ENCODE measurements around the gene THBS3.
"Not testable (repeated sequence)": the region's sequence is repeated elsewhere in the genome, so short reads cannot be mapped to it uniquely, and the experiment has no call there.

Gene THBS3

DNA sequence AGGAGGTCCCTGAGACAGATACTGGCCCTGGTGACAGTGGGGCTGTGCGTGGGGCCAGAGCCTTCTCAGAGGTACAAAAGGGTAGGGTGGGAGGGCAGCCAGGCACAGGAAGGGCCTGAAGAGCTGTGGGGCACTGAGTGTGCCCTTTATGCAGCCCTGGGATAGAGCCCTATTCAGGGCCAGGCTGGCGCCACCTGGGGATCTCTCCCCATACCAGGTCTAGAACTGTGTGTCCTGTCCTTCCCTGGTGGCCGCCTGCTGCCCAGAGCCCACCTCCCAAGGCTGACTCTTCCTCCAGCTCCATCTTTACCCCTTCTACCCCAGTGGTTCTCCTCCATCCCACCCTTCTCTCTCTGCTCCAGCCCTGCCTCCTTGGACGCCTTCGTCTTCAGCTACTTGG, 25.8 kb upstream of the THBS3 start:
- DNase-seq = not testable (repeated sequence)

GRCh38 chr1:155232001-155232978, 24.6 kb upstream of the THBS3 start:
- DNase-seq = not testable (repeated sequence)

DNA sequence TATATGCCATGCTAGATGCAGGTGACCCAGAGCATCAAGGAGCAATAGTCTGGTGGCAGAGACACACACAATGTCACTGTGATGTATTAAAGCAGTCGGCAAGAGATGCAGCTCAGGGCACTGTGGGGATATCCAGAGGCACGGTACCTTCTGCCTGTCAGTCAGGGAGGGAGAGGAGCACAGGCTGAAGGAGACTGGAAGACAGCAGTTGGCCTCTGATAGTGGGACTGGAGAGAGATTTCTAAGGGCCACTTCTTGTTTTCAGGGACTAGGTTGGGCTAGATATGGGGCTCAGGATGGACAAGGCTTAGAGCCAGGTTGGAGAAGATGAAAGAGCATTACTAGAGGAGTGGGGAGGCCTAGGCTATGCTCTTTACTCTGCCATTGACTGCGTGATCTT, 23.6 kb upstream of the THBS3 start:
- DNase-seq = not testable (repeated sequence)

GRCh38 chr1:155228096-155228427, 20.4 kb upstream of the THBS3 start:
- no peak for DNase-seq

- DNase-seq = peak; percentile 100
Measured at GRCh38 chr1:155227261-155228095, 19.8 kb upstream of the THBS3 start.

DNA sequence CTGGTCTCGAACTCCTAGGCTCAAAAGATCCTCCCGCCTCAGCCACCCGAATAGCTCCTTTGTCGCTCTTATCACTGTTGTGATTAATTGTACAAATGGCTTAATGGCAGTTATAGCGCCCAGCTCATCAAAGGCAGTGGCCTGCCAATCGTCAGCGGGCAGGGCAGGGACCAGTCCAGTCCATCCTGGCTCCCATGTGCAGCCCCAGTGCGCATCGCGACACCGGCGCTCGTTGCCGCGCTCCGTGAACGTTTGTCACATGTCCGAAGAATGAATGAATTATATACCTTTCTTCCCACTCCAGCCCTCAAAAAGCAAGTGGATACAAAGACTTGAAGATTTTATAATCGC, 19.2 kb upstream of the THBS3 start:
- DNase-seq = peak; percentile 60

DNA sequence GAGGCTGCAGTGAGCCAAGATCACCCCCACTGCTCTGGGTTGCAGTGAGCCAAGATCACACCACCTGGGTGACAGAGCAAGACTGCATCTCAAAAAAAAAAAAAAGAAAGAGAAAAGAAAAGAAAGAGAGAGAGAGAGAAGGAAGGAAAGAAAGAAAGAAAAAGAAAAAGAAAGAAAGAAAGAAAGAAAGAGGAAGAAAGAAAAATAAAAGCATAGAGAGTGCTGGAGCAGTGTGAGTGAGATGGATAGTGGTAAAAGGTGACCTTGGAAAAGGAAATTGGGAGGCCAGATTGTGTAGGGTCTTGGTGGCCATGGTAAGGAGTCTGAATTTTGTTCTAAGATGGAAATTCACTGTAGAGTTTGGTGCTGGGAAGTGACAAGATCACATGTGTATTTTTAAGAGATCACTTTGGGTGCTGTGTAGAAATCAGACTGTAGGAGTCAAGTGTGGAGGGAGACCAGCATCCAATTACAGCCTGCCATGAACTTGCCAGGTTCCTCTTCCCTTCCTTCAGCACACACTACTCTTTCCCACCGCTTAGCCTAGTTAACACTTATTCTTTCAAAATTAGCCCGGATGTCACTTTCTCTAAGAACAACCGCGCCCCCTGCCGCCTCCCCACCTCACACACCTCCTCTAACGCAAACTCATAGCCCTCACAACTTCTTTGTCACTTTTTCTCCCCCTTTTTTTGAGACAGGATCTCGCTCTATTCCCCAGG, 18.7 kb upstream of the THBS3 start:
- peak; percentile 84 for DNase-seq

DNA sequence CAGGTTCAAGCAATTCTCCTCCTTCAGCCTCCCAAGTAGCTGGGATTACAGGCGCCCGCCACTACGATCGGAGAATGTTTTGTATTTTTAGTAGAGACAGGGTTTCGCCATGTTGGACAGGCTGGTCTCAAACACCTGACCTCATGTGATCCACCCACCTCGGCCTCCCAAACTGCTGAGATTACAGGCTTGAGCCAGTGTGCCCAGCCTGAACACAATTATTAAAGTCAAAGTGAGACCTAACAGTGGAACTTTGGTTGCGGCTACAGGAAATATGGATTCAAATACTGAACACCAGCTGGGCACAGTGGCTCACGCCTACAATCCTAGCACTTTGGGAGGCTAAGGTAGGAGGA, 17.7 kb upstream of the THBS3 start:
- DNase-seq = not testable (repeated sequence)

DNA sequence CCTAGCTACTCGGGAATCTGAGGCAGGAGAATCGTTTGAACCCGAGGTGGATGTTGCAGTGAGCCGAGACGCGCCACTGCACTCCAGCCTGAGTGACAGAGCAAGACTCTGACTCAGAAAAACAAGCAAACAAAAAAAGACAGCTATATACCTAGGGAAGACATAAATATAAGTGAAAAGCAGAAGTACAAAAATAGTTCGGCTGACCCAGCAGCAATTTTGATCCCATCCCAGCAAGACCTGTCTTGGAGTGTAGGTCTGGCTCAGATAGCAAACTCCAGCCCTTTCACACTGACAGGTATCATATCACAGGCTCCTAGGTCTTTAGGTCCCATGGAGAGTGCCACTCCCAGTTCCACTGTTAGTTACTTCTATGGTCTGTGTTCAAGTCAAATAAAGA, 15.3 kb upstream of the THBS3 start:
- DNase-seq = no peak

GRCh38 chr1:155220211-155220965, 12.7 kb upstream of the THBS3 start:
- not testable (repeated sequence) for DNase-seq

DNA sequence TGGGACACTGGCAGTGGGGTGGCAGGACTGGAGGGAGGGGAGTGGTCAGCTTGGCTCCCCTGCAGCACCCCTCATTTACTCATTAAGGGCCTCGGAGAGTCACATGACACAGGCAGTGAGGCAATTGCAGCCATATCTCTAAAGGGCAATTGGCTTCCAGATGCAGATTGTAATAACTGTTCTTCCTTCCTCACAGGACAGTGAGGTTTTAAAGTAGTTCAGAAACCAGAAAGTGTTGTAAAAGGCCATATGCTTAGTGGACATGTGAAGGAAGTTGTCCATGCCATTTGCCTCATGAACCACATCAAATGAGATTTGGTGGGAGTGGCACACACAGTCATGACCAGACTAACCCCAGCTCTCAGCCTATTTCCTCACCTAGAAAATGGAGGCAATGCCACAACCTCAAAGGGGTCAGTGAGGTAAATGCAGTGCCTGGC, 11.9 kb upstream of the THBS3 start:
- no peak for DNase-seq

DNA sequence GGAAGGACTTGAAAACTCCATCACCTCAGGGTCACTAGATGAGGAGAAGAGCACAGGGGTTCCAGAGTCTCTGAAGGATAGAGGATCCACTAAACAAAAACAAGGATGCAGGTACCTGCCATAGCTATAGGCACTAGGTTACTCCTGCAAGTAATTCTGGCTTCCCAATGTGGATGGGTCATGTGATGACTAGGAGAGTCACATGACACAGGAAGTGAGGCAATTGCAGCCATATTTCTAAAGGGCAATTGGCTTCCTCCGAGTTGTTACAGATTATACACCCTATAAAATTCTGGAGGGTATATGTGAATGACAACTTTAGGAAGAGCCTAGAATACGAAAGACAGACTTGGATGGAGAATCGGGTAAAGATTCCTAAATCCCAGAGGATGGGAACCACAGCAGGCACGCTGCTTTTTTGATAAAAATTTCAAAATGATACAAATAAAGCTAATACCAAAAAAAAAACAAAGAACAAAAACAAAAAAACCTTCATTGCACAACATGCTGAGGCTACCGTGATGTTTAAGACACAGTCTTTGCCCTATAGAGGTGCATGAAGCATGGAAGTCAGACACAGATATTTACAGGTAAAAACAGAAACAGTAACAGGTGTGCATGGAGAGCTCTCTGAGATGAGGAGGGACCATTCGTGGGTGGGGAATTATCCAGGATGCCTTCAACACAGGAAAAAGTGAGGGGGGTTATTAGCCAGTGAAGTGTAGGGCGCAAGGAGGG, 11.3 kb upstream of the THBS3 start:
- DNase-seq = peak; percentile 60

DNA sequence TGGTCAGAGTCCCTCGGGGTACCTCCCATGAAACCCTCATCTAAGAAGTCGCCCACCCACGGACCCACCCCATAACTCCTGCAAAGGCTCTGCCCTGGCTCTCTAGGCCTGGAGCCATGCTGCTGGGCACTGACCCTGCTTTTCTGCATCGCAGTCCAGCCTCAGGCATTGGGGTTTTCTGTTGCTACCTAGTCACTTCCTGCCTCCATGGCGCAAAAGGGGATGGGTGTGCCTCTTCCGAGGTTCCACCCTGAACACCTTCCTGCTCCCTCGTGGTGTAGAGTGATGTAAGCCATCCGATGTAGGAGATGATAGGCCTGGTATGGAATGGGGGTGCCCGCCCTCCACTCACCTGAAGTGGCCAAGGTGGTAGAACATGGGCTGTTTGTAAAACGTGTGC, 7.0 kb upstream of the THBS3 start:
- not testable (repeated sequence) for DNase-seq

DNA sequence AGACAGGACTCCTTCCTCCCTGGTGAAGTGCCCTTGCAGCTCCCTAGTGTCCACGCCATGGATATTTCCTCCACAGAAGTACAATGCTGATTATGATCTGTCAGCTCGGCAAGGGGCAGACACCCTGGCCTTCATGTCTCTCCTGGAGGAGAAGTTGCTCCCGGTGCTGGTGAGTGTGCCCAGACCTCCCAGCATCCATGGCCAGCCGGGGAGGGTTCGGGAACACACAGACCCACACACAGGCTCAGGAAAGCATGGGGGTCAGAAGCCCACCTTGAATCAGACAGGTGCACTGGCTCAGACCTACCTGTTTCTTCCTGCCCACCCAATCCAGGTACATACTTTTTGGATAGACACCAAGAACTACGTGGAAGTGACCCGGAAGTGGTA, 4.3 kb upstream of the THBS3 start:
- DNase-seq = not testable (repeated sequence)

DNA sequence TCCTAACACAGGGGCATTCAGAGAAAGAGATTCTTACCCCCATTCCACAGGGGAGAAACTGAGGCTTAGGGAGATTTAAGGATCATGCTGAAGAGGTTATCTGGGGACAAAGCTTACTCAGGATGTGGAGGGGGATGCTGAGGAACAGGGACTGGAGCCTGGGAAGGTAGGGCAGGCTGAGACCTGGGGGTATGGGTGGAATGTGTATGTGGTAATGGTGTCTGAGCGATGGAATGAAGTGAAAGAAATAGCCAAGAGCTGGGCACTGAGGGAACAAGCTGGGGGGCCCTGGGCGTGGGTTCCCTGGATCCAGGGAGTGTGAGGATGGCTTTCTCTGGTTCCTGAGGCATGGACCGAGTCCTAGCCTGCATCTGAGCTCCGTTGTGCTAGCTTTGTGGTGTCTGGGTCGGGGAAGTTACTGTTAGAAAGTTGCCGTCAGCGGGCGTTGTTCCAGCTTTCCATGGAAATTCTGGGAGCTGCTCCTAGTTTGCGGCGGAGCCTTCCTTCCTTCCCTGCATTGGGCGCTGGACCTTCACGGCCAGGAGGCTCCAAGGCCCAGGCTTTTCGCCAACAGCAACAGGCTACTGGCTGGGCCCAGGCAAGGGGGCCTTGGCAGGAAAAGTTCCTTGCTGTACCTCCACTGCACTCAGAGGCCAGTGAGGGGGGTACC, 3.8 kb upstream of the THBS3 start:
- not testable (repeated sequence) for DNase-seq

GRCh38 chr1:155210314-155211104, 2.8 kb upstream of the THBS3 start:
- no peak for DNase-seq

DNA sequence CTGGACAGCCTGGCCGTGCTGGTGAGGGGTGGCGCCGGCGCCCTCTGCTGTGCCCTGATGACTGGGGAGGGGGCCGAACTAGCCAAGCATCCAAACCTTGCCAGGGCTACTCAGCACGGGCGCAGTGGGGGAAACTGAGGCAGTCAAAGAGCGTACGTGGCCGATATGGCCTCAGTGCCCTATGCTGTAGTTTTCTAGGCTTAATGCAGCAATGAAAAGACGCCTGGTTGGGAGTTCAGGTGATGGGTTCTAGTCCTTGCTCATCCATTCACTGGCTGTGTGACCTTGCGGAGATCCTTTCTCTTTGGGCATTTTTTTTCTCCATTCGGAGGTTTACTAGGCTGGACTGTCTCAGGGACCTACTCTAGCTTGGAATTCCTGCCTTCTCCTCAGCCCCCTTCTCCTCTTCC, 1.6 kb upstream of the THBS3 start:
- no peak for DNase-seq

GRCh38 chr1:155208541-155209311, 1.0 kb upstream of the THBS3 start, which contains the start of gene MTX1:
TSS of gene MTX1 (plus strand) at chr1:155208695. CDS start at chr1:155208805, 110 bp downstream.
- peak; percentile 90 for DNase-seq

Data from activated CD4-positive, alpha-beta T cell treated with anti-CD3 and anti-CD28 coated beads, Interleukin-2, Interleukin-6, amounts not matched to agents 100 ng/mL and 50 ng/mL, durations not matched to agents 16 hours and 8 hours (primary cell).